GM18907 (cell line): Measurements from ENCODE around the gene BRSK1.

Experiments used
- ATAC-seq: cut with Tn5 transposase; IDR thresholded peaks from one replicate; pipeline ENCODE4 v1.9.1; 2021; ENCODE audit warnings: mild to moderate bottlenecking, moderate library complexity; ENCODE audit not compliant: unreplicated experiment

Gene BRSK1

DNA sequence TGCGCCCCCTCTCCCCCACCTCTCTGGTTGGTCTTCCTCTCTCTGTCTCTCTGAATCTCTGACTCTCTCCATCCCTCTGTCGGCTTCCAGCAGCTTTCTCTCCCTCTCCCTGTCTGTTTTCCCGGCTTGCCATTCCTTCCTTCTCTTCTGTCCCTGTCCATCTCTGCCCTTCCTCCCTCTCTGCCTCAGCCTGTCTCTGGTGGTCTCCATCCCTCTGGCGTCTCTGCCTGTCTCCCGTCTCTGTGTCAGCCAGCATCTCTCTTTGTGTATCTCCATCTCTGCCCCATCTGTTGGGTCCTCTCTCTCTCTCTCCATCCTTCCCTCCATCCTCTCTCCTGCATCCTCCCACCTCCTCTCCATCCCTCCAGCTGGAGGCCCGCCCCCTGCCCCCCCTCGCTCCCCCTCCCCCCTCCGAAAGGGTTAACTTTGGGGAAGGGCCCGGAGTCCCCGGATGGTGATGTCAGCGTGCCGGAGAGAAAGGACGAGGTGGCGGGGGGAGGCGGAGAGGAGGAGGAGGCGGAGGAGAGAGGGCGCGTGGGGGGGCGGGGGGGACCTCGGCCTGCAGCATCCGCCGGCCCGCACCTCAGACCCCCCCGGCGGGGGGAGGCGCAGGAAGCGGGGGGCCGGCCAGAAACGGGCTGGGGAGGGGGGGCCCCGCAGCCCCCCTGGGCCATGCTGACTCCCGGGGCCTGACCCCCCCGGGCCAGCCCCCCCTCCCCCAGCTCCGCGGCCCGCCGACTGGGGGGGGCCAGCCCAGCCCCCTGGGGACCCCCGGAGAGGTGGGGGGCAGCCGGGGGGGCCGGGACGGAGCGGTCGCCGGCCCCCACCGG is at the start of gene BRSK1:
TSS of gene BRSK1 (plus strand) at position 450 of the 830 bp plus-strand sequence. CDS start 446 bp downstream, outside the sequence.
- ATAC-seq: no peak

DNA sequence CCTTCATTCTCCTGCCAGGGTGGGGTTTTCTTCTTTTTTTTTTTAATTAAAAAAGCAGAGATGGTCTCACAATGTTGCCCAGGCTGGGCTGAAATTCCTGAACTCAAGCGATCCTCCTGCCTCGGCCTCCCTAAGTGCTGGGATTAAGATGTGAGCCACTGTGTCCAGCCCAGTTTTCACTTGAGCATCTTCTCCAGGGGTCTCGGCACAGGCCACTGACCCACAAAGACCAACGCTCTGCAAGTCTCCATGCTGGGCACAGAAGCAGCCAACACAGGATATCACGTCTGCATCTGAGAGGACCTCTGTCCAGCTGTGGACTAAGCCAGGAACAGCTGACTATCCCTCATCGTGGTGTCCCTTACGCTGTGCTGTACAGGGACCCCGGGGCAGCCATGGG is 45.8 kb upstream of the BRSK1 start:
- no peak for ATAC-seq

DNA sequence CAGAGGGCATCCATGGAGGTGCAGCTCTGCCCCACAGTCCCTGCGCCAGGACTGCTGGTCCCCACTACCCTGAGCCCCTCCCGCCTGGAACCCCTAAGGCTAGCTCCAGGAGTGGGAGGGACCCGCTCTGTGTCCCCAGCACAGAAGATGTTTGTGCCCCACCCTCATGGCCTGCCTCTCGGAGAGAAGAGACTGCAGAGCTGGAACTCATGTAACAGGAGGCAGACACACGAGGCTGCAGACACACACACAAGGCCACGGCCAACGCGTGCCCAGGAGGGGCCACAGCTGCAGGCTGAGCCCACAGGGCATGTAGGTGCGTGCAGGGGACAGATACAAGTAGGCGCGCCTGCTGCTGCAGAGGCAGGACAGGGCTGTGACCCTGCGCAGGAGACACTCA is 44.8 kb upstream of the BRSK1 start:
- no peak for ATAC-seq

DNA sequence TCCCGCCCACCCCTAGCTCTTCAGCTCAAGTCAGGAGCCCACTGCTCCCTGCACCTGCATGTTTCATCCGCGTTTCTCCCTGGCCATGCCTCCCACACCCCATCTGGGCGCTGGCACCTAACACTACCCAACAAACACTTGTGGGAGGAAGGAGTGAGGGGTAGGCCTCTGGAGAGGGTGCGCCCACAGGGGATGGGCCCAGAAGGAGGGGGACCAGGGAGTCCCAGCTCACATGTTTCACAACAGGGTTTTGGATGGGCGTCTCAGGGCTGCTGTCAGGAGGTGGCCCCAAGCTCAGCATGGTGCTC is 43.1 kb upstream of the BRSK1 start:
- ATAC-seq: no peak

DNA sequence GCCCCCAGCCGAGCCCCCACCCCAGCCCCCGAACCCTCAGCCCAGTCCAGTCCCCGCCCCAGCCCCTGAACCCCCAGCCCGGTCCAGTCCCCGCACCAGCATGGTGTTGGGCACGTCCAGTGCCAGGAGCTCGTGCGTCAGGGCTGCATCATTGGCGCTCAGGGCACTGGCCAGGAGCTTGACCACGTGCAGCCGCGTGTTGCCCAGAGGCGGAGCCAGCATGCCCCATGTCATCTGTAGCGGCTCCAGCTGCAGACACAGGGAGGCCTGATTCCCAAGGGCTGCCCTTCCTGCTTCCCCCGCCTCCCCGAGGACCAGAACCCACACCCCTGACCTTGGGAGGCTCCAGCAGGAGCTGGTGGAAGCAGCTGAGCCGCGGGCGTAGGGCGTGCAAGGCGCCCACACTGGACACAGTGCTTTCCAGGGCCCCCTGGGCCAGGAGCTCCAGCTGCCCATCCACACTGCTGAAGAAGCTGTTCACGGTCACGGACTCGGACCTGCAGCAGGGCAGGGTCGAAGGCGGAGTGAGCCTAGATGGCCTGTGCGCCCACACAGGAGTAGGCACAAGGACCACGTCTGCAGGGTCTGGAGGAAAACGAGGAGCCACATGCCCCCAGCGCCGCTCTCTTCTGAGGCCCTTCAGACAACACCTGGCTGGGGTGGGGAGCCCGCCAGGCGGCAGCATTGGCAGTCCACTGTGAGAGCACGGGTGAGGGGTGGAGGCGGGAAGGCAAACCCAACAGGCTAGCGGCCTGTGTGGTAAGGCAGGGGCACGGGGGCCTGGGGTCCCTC is 42.5 kb upstream of the BRSK1 start:
- no peak for ATAC-seq

DNA sequence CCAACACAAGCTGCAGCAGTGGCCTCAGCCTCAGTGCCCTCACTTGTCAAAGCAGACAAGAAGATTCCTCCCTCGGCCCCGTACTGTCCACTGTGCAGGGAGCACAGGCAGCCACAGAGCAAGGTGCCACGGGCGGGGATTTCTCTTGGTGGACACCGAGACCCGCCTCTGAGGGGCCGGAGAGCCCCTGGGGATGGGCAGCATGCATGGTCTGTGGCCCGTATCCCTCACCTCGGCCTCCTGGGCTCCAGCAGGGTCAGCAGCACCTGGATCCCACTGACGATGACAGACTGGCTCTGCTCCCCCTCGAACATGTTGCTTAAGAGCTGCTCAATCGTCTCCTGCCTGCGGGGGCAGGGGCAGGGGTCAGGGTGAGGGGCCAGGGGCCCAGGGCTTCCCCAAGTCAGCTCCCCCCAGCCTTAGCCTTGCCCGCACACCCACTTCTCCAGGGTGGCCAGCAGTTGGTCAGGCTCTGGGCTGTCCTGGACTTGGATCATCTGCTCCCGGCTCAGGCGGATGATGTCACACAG is 41.8 kb upstream of the BRSK1 start:
- no peak for ATAC-seq

DNA sequence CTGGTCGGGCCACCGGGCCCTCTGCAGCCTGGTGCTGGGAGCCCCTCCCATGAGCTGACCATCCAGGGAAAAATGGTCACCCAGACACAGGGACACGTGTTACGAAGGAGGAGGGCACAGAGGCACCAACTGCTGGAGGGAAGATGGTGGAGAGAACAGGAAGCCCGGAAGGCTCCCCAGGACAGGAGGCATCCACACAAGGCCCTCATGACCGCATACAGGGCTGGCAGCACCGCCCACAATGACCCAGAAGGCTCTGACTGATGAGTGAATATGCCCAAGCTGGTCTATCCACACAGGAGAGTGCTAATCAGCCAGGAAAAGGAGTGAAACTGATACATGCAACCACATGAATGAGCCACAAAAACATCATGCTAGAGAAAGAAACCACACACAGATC is 41.3 kb upstream of the BRSK1 start:
- no peak for ATAC-seq

DNA sequence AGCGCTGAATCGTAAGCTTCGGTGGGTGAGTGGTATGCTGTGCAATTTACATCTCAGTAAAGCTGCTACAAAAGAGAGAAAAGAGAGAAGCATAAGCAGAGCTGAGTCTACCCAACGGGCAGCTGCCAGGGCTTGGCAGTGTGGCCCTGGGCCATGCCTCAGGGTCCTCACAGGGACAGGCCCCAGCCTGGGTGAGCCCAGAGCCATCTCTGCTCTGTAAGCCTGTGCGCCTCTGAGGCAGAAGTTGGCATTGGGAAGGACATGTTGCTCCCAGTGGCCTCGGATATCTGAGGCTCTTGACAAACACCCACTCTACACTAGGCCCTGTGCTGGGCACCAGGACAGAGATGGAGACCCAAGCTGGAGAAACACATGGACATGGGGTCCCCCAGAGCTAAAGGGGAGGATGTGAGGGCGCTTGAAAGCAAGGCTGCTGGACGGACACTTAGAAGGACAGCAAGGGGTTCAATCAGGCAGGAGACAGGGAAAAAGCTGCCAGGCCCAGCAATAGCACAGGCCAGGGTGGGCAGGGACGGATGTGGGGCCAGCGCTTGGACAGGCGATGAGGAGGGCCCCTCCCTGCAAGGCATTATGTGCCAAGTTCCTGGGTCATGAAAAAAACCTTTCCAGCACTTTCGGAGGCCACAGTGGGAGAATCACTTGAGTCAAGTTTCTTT is 39.7 kb upstream of the BRSK1 start:
- ATAC-seq: no peak

DNA sequence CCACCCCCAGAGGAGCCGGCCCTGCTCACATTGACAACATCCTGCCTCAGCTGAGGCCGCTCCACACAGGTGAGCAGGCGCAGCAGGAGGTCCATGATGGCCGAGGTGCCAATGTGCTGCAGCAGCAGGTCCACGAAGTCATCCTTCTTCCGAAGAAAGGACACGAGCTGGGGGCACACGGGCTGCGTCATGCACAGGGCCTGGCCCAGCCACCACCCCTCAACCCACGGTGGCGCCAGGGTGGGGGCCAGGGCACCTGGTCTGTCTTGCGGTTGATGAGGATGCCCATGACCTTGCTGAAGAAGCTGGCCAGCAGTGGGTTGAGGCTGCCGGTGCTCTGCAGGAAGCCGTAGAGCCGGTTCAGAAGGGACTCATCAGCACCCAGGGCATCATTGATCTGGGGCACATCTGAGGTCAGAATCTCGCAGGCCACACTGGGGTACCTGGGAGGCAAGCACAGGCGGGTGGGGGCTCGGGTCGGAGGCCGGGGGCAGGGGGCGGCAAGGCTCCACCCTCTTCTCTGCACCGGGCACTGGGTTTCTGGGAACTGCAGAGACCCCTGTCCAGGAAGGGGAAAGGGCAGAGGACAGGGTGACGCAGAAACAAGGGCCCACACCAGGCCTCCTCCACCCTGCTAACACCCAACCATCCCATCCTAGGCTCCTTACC is 38.4 kb upstream of the BRSK1 start:
- ATAC-seq: no peak

DNA sequence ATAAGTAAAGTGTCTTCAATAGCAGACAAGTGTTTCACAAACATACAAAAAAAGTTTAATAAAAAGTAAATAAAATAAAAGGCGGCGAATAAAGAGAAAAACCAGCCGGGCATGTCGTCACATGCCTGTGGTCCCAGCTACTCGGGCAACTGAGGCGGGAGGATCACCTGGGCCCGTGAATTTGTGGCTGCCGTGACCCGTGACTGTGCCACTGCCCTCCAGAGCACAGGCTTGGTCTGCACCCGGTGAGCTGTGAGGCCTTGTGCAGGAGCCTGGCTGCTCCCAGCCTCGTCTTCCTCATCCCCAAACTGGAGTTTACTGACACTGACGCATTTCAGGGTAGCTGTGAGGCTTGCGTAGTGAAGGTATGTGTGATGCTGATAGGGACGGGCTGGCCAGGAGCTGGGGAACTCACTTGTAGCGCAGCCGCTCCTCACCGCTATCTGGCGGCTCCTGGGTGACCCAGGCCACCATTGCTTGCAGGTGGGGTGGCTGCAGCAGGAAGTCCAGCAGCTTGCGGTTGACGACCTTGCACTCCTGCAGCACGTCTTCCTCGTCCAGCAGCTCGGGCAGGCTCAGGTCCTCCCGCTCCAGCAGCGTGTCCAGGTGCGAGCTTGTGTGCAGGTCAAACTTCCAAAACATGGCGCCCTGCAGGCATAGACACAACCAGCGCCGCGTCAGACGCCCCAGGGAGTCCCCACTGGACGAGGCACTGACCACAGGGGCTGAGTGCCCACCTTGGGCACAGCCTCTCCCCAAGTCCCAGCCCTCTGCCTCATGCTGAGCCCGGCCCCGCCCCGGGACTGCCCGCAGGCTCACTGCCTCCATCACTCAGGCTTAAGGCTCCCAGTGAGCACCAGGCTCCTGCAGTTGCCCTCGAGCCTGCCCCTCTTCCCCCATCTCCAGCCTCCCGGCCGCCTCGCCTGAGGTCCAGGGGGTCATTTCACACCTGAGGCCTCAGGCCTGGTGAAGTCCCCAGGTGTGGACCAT is 37.0 kb upstream of the BRSK1 start:
- ATAC-seq: no peak

DNA sequence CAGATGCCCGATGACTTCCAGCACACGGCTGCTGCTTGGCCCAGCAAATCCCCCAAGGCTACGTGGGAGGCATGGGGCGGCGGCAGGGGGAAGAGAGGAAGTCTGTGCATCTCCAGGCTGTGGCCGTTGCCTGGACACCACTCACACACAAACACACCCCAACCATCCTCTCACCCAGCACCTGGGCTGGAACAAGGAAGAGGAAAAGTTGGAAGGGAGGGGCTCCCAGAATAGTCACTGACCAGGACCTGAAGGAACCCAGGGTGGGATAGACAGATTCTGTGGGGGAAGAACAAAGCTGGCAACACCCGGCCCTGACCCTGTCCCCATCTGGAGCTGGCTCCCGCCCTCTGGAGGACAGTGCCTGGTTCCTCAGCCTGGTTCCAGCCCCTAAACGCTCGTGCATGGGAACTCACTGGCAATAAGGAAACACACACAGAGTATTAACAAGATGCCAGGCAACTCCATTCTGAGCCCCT is 36.1 kb upstream of the BRSK1 start:
- ATAC-seq: no peak

DNA sequence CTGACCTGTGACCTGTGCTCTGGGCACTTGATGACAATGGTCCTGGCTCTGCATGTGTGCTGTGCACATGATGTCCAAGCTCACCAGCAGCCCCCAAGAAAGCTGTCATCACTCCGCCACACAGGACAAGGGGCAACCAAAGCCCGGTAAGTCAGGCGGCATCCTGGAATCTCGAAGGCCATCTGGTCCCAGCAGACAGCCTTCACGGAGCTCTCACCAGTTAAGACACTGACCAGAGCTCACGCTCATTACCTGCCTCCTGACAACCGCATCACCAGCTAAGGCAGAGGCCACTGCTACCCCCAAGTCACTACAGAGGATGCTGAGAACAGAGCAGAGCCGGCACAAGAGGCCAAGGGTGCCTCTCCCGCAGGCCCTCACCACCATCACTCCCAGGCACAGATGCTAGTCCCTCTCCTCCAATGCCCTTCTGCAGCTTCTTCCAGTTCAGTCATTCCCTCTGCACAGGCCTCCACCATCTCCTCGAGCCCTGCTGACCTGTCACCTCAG is 35.6 kb upstream of the BRSK1 start:
- ATAC-seq: no peak

DNA sequence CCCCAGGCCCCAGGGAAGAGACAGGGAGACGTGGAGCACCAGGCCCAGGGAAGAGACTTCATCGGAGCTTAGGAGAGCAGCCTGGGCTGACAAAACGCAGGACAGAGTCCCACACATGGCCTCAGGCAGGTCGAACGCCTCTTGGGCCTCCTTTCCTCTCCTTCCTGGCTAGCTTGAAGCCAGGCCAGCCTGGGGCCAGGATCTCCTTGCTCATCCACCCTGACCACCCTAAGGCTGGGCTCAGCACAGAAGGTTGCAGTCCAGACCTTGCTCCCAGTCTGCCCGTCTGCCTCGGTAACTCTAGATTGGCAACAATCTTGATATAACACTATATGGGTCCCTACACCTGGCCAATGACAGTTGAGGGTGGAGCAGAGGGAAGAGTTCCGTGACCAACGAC is 35.1 kb upstream of the BRSK1 start:
- ATAC-seq: no peak

DNA sequence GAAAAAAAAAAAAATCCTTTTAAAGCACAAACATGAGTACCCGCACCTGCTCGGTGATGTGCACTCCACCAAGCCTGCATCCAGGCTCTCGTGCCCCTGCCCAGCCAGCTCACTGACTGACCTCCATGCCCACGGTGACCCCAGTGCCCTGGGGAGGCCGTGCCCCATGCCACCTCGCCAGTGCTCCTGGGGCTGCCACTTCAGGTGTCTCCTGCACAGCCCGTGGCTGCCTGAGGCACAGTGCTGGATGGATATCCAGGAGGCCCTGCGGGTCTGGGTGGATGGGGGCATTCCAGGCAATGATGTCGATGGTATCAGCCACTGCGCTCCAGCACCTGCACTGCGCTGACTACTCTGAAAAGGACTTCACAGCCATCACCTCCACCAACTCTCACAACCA is 34.0 kb upstream of the BRSK1 start:
- ATAC-seq: no peak

DNA sequence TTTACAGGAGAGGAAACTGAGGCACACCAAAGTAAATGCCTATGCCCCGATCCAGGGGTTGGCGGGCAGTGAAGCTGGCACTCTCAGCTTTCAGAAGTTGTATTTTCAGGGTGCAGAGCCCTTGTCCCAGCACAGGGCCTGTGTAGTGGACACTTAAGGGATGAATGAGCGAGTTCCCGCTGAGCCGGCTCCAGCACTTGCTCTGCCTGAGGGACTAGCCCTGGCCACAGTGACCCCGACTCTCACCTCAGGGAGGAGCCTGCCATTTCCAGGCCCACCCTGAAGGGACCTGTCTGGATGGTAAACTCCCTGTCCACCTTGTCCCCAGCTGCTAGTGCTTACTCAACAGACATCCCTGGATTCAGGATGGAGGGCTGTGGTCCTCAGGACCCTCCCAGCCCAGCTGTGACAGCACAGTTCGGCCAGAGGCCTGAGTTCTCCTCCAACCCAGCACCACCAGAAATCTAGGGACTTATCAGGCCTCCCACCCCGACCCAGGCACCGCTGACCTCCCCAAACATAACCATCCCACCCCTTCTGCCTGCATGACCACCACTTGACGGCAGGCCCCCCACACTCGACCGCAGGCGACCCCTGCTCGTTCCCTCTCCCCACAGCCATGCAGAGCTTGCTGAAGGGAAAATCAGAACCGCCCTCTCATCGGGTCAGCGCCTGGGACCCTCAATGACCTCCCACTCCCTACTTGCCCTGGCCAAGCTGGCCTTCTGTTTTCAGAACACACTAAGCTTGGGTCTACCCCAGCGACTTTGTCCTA is 33.3 kb upstream of the BRSK1 start:
- no peak for ATAC-seq

DNA sequence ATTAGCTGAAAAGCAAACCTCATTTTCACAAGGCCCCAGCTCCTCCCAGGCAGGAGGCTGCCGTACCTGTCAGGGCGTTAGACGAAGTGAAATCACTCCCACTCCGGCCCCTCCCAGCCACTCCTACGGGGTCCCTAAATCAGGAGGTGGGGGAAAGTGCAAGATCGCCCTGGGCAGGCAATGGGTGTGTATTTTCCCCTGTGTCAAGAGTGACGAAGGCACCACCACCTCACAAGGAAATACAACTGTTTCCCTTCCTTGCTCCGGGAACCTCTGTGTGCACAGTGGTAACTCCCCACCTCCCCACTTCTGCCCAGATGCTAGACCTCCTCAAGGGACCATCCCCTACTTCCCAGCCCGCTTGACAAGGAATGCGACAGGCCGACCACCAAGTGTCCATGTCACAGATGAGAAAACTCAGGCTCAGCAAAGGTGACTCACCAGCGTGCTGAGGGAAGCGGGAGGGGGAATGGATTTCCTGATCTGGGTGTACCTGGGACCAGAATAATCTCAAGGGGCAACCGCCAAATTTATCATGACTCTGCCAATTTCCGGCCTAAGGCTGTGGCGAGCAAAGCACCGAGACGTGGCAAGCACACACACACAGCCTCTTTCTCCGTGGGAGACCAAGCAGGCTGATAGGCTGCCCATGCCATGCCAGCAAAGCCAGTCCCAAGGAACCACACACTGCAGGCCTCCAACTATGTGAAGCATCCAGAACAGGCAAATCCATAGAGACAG is 32.3 kb upstream of the BRSK1 start:
- no peak for ATAC-seq

DNA sequence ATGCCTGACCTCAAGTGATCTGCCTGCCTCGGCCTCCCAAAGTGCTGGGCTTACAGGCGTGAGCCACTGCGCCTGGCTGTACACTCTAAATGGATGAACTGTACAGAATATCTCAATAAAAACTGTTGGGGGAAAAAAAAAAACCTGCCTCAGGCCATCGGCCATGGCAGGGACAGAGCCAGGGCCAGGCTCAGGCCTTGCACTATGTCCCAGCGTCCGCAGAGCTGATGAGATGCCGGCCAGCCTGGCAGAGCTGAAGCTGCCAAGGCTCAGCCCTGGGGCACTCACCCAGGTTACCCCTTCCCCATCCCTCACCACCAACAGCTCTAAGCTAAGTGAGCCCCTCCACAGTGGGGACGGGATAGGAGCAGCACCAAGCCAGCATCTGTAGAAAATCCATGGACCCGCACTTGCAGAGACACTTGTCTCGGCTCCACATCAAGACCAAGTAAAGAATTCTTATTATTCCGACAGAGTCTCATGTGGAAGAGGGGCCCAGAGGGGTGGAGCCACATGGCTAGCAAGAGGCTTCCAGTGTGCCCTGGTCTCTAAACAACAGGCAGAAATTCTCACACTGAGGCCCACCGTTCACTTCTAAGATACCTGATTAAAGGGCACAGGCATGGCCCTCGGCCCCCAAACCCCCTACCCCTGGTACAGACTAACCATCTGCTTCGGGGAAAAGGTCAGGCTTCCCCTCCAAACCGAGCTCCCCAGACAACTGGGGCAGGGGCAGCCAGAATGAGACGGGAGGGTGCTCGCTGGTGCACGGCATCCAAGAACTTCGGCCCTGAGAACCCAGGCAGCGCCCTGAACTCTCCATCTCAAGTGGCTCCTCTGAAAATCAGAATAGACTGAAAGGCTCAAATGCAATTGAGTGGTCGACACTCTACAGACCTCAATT is 30.8 kb upstream of the BRSK1 start:
- ATAC-seq: no peak
